WI38 (cell line): ENCODE measurements around the gene CPNE4.

Experiments
- H3K4me3 ChIP-seq: 2 replicates; pipeline ENCODE4 v1.5.1; 2011; ENCODE audit warnings: low read depth, mild to moderate bottlenecking, control low read depth, low read length
- TF ChIP-seq, protein P1 (sequence below): IDR thresholded peaks from 2 replicates; pipeline ENCODE4 v1.5.1; 2012; ENCODE audit warnings: low read depth, mild to moderate bottlenecking, control low read depth, low read length

The CPNE4 gene

DNA sequence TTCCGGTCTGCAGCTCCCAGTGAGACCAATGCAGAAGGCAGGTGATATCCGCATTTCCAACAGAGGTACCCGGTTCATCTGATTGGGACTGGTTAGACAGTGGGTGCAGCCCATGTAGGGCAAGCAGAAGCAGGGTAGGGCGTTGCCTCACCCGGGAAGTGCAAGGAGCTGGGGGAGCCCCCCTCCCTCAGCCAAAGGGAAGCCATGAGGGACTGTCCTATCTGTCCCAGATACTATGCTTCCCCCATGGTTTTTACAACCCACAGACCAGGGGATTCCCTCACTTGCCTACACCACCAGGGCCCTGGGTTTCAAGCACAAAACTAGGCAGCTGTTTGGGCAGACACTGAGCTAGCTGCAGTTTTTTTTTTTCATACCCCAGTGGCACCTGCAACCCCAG, 71.8 kb downstream of the CPNE4 start:
- TF ChIP-seq, protein P1, sequence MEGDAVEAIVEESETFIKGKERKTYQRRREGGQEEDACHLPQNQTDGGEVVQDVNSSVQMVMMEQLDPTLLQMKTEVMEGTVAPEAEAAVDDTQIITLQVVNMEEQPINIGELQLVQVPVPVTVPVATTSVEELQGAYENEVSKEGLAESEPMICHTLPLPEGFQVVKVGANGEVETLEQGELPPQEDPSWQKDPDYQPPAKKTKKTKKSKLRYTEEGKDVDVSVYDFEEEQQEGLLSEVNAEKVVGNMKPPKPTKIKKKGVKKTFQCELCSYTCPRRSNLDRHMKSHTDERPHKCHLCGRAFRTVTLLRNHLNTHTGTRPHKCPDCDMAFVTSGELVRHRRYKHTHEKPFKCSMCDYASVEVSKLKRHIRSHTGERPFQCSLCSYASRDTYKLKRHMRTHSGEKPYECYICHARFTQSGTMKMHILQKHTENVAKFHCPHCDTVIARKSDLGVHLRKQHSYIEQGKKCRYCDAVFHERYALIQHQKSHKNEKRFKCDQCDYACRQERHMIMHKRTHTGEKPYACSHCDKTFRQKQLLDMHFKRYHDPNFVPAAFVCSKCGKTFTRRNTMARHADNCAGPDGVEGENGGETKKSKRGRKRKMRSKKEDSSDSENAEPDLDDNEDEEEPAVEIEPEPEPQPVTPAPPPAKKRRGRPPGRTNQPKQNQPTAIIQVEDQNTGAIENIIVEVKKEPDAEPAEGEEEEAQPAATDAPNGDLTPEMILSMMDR, result no peak
- H3K4me3 ChIP-seq, result no peak overlapping the region

- no peak overlapping the region for H3K4me3 ChIP-seq
- TF ChIP-seq, protein P1, result no peak
Observed at GRCh38 chr3:131960324-131960723, 74.5 kb downstream of the CPNE4 start.

DNA sequence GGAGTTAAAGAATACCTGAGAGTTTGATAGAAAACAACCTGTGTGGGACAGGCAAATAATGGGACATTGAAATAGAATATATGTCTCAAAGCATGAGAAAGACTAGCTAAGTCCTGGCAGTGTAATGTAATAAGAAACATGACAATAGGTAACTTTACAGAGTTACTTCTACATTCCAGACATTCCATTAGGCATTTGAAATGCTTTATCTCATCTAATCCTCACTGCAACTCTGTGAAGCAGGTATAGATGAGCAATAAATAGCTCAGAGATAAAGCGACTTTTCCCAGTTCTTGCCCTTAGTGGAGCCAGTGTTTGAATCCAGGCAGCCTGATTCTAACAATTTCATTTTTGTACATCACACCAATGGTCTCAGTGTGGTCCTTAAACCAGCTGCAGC, 76.8 kb downstream of the CPNE4 start:
- TF ChIP-seq, protein P1, result no peak
- no peak overlapping the region for H3K4me3 ChIP-seq

GRCh38 chr3:131957511-131957910, 77.3 kb downstream of the CPNE4 start:
- TF ChIP-seq, protein P1, result no peak
- H3K4me3 ChIP-seq, result no peak overlapping the region

GRCh38 chr3:131948806-131949205, 86.0 kb downstream of the CPNE4 start:
- TF ChIP-seq, protein P1, result no peak
- no peak overlapping the region for H3K4me3 ChIP-seq

GRCh38 chr3:131944676-131945075, 90.1 kb downstream of the CPNE4 start:
- TF ChIP-seq, protein P1, result no peak

DNA sequence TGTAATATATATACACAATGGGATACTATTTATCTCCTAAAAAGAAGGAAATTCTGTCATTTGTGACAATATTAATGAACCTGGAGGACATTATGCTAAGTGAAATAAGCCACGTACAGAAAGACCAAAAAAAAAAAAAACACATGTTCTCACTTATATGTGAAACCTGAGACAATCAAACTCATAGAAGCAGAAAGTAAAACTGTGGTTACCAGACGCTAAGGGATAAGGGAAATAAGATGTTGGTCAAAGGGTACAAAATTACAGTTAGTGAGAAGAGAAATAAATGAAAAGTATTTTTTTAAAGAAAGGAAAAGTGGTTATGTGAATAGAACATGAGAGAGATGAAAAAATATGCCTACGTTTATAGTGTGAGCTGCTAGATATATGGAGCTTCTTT, 101.1 kb downstream of the CPNE4 start:
- TF ChIP-seq, protein P1, result no peak

More at GRCh38 chr3:131944676-131945075, 90.1 kb downstream of the CPNE4 start:
- H3K4me3 ChIP-seq, result no peak overlapping the region

More for the DNA sequence above, 101.1 kb downstream of the CPNE4 start:
- H3K4me3 ChIP-seq, result no peak overlapping the region
